IMR-90 (cell line): ENCODE measurements around the gene ADAP1. TPM values are rescaled to one million over a fixed set of nuclear protein-coding genes. Genes with fewer than 3 reads are reported as not detected.

Source experiments
- ATAC-seq: fragments of 200-7000 bp; cut with Tn5 transposase; 2 replicates; pipeline ENCODE4 v1.9.1; 2020; ENCODE audit warnings: low read depth, mild to moderate bottlenecking, moderate library complexity
- BruUV-seq: library from RNA; stranded (reverse); fragments of 400-500 nt; replicated peaks from 2 replicates; lab custom pipeline; 2021; lab: Mats Ljungman, UMichigan
- CTCF ChIA-PET: fragments of 300-600 bp; formaldehyde crosslinking; extraction: SDS; loops from one replicate; lab custom pipeline; 2021; ENCODE audit warnings: antibody characterized with exemption; lab: Yijun Ruan, JAX
- POLR2A ChIA-PET: fragments of 300-600 bp; sonication (Branson Sonifier 250); formaldehyde crosslinking; loops from one replicate; lab custom pipeline; 2022; ENCODE audit warnings: antibody characterized with exemption; ENCODE audit not compliant: unreplicated experiment; lab: Charles Lee
- DNase-seq: peaks from one replicate; pipeline ENCODE4 v3.0.0; 2013
- H2AFZ ChIP-seq: replicated peaks from 2 replicates; pipeline ENCODE3; 2013; ENCODE audit warnings: low read length, mild to moderate bottlenecking; ENCODE audit not compliant: poor library complexity
- H2AK5ac ChIP-seq: 2 replicates; pipeline ENCODE4 v1.6.1; 2013; ENCODE audit warnings: low read depth, low read length, inconsistent platforms
- H2AK9ac ChIP-seq: replicated peaks from 2 replicates; pipeline ENCODE3; 2013; ENCODE audit warnings: mild to moderate bottlenecking, low read depth, low read length, moderate library complexity; ENCODE audit not compliant: poor library complexity
- H2BK120ac ChIP-seq: 2 replicates; pipeline ENCODE4 v1.6.1; 2013; ENCODE audit warnings: low read depth, low read length, inconsistent platforms
- H2BK15ac ChIP-seq: 3 replicates; pipeline ENCODE4 v1.6.1; 2013; ENCODE audit warnings: low read depth, low read length, inconsistent platforms
- H2BK20ac ChIP-seq: 2 replicates; pipeline ENCODE4 v1.6.1; 2013; ENCODE audit warnings: low read depth, mild to moderate bottlenecking, inconsistent platforms, low read length, moderate library complexity
- H2BK5ac ChIP-seq: 2 replicates; pipeline ENCODE4 v1.6.1; 2013; ENCODE audit warnings: mild to moderate bottlenecking, low read depth, low read length, inconsistent platforms; ENCODE audit not compliant: poor library complexity, severe bottlenecking
- H3K14ac ChIP-seq: replicated peaks from 2 replicates; pipeline ENCODE4 v1.6.1; 2013; ENCODE audit warnings: low read depth, low read length, inconsistent platforms
- H3K18ac ChIP-seq: 2 replicates; pipeline ENCODE4 v1.6.1; 2013; ENCODE audit warnings: low read depth, low read length, control low read depth
- H3K23ac ChIP-seq: 2 replicates; pipeline ENCODE4 v1.6.1; 2013; ENCODE audit warnings: low read depth, low read length, inconsistent platforms
- H3K27ac ChIP-seq: 2 replicates; pipeline ENCODE4 v1.5.1; 2013; ENCODE audit warnings: mild to moderate bottlenecking, control low read depth, low read length; ENCODE audit not compliant: insufficient read depth
- H3K27me3 ChIP-seq: 2 replicates; pipeline ENCODE4 v1.6.1; 2013; ENCODE audit warnings: low read length; ENCODE audit not compliant: control insufficient read depth, insufficient read depth
- H3K36me3 ChIP-seq: 2 replicates; pipeline ENCODE4 v1.6.1; 2013; ENCODE audit warnings: low read length, mixed read lengths; ENCODE audit not compliant: control insufficient read depth, insufficient read depth
- H3K4ac ChIP-seq: 2 replicates; pipeline ENCODE4 v1.6.1; 2013; ENCODE audit warnings: low read depth, low read length, inconsistent platforms
- H3K4me1 ChIP-seq: 2 replicates; pipeline ENCODE4 v1.6.1; 2013; ENCODE audit warnings: low read length, mixed read lengths; ENCODE audit not compliant: control insufficient read depth, insufficient read depth
- H3K4me2 ChIP-seq: 2 replicates; pipeline ENCODE4 v1.6.1; 2013; ENCODE audit warnings: low read depth, mild to moderate bottlenecking, control low read depth, low read length, moderate library complexity
- H3K4me3 ChIP-seq: 2 replicates; pipeline ENCODE4 v1.5.1; 2013; ENCODE audit warnings: low read depth, mild to moderate bottlenecking, control low read depth, low read length, moderate library complexity; ENCODE audit not compliant: insufficient read depth
- H3K56ac ChIP-seq: 2 replicates; pipeline ENCODE4 v1.6.1; 2013; ENCODE audit warnings: low read length, inconsistent platforms; ENCODE audit not compliant: insufficient read depth; ENCODE audit errors: extremely low read depth
- H3K79me1 ChIP-seq, 2 experiments: 2 replicates each; pipeline ENCODE4 v1.6.1; 2013; ENCODE audit warnings: low read length in 2 of 2, inconsistent platforms in 1 of 2, low read depth in 1 of 2
- H3K9ac ChIP-seq: 2 replicates; pipeline ENCODE4 v1.6.1; 2013; ENCODE audit warnings: low read depth, low read length, control low read depth
- H3K9me1 ChIP-seq: 2 replicates; pipeline ENCODE4 v1.6.1; 2013; ENCODE audit warnings: low read length, inconsistent platforms; ENCODE audit not compliant: insufficient read depth
- H3K9me3 ChIP-seq: 2 replicates; pipeline ENCODE4 v1.6.1; 2013; ENCODE audit warnings: low read length; ENCODE audit not compliant: control insufficient read depth, insufficient read depth
- H4K20me1 ChIP-seq: 2 replicates; pipeline ENCODE4 v1.6.1; 2013; ENCODE audit warnings: low read length, inconsistent platforms; ENCODE audit not compliant: insufficient read depth
- H4K5ac ChIP-seq: 2 replicates; pipeline ENCODE4 v1.6.1; 2013; ENCODE audit warnings: mild to moderate bottlenecking, low read depth, low read length, control low read depth
- H4K8ac ChIP-seq, 2 experiments: 2 replicates each; pipeline ENCODE4 v1.6.1; 2013; ENCODE audit warnings: low read depth in 2 of 2, low read length in 2 of 2, control low read depth in 1 of 2, inconsistent platforms in 1 of 2
- H4K91ac ChIP-seq: 2 replicates; pipeline ENCODE4 v1.6.1; 2013; ENCODE audit warnings: low read depth, low read length, inconsistent platforms; ENCODE audit not compliant: insufficient read depth
- MAFK ChIP-seq: IDR thresholded peaks from 2 replicates; pipeline ENCODE4 v1.6.1; 2012; ENCODE audit warnings: low read depth, low read length, improper control_type of control experiment
- RCOR1 ChIP-seq: IDR thresholded peaks from 2 replicates; pipeline ENCODE4 v1.6.1; 2012; ENCODE audit warnings: mild to moderate bottlenecking, low read length, improper control_type of control experiment; ENCODE audit not compliant: insufficient replicate concordance
- WGBS, 2 experiments: methylation state at CpG; one replicate each; pipeline versions ENCODE4 v1.1.5 to v1.1.7; 2013; ENCODE audit warnings: missing lambda C conversion rate in 2 of 2; ENCODE audit not compliant: insufficient read length in 1 of 2; ENCODE audit errors: extremely low coverage in 2 of 2; 5-methylcytosine and 5-hydroxymethylcytosine counted together
- dilution Hi-C: fragments of 300-500 bp; cut with HindIII; formaldehyde crosslinking; loops from one replicate; pipeline ENCODE4 v1.14.3; 2018; ENCODE audit warnings: low sequenced_read_pairs; ENCODE audit not compliant: unreplicated experiment
- in situ Hi-C: fragments of 300-500 bp; cut with MboI; formaldehyde crosslinking; loops from 3 replicates; pipeline ENCODE4 v1.14.3; 2019; ENCODE audit warnings: low sequenced_read_pairs, inconsistent platforms, mixed read lengths
- intact Hi-C: fragments of 100-400 bp; cut with micrococcal nuclease; formaldehyde crosslinking; loops from 2 replicates; pipeline ENCODE4 v1.10.0; 2022
- polyA plus RNA-seq, 3 experiments: library from polyadenylated mRNA; depleted of rRNA; stranded (reverse); fragments of >200 nt; gene quantifications; 2 replicates each; pipeline ENCODE4 v1.2.3, GENCODE V29; 2012; ENCODE audit warnings: low replicate concordance in 1 of 3
- total RNA-seq: library from RNA; depleted of rRNA; stranded (reverse); fragments of >200 nt; gene quantifications from 2 replicates; pipeline ENCODE4 v1.2.3, GENCODE V29; 2012

Gene ADAP1
- total and polyA plus RNA-seq, 2 of the 4 experiments (the other 2 are of a cell fraction), result 1.4 to 2.0 TPM

GRCh38 chr7:896346-897075 is 58.0 kb downstream of the ADAP1 start:
- H3K23ac ChIP-seq, result no peak overlapping the region
- H3K79me1 ChIP-seq, result peaks cover 3 to 13% of the 10 kb centered on the region in 2 experiments; a peak in 3 of 4 replicates
- ChIA-PET POLR2A (no interaction called here), CTCF (no interaction called here)
- WGBS, 2 experiments, result 95% methylated on average over 15 of the region's 42 CpGs; no CpG with 5 or more reads in 1 of the 2 experiments
- dilution Hi-C loops, result no loop called here
- no peak overlapping the region for H3K4me2 ChIP-seq
- H4K20me1 ChIP-seq, result peaks cover 13% of the 10 kb centered on the region; the same call in 1 of the 2 replicates
- no peaks in the 10 kb centered on the region for H3K9me3 ChIP-seq
- H3K4ac ChIP-seq, result no peak overlapping the region
- H3K36me3 ChIP-seq, result peaks cover 45% of the 10 kb centered on the region
- no peak overlapping the region for H3K18ac ChIP-seq
- TF ChIP-seq RCOR1 (no peak), MAFK (no peak)
- no peak overlapping the region for H2BK15ac ChIP-seq
- H2AFZ ChIP-seq, result no peak overlapping the region
- no peak overlapping the region for H2AK5ac ChIP-seq
- H3K4me1 ChIP-seq, result peaks cover 3% of the 10 kb centered on the region; the same call in 1 of the 2 replicates
- no peak overlapping the region for H4K91ac ChIP-seq
- no peaks in the 10 kb centered on the region for H3K27me3 ChIP-seq
- H4K8ac ChIP-seq, result no peak overlapping the region
- no peak overlapping the region for H3K56ac ChIP-seq
- in situ Hi-C loops, result no loop called here
- no peak for ATAC-seq
- BruUV-seq, result no TSS peak
- H3K9me1 ChIP-seq, result 0 out of 2 replicates have a peak, but pooled peaks cover 5% of the 10 kb centered on the region
- no peak overlapping the region for H2AK9ac ChIP-seq
- intact Hi-C loops, result no loop called here
- H3K27ac ChIP-seq, result no peak overlapping the region
- H4K5ac ChIP-seq, result no peak overlapping the region
- no peak overlapping the region for H3K4me3 ChIP-seq
- no peak overlapping the region for H2BK120ac ChIP-seq
- no peak overlapping the region for H2BK5ac ChIP-seq
- no peak overlapping the region for H3K14ac ChIP-seq
- DNase-seq, result no peak
- H2BK20ac ChIP-seq, result no peak overlapping the region
- no peak overlapping the region for H3K9ac ChIP-seq
